Fibroblast of skin of scalp (primary cell): ENCODE results near the gene NRCAM.

Experiments
- DNase-seq: peaks from one replicate; pipeline ENCODE4 v3.0.0-alpha.2; 2013

The NRCAM gene

GRCh38 chr7:108239501-108240225, 216.6 kb downstream of the NRCAM start:
- DNase-seq, result no peak

DNA sequence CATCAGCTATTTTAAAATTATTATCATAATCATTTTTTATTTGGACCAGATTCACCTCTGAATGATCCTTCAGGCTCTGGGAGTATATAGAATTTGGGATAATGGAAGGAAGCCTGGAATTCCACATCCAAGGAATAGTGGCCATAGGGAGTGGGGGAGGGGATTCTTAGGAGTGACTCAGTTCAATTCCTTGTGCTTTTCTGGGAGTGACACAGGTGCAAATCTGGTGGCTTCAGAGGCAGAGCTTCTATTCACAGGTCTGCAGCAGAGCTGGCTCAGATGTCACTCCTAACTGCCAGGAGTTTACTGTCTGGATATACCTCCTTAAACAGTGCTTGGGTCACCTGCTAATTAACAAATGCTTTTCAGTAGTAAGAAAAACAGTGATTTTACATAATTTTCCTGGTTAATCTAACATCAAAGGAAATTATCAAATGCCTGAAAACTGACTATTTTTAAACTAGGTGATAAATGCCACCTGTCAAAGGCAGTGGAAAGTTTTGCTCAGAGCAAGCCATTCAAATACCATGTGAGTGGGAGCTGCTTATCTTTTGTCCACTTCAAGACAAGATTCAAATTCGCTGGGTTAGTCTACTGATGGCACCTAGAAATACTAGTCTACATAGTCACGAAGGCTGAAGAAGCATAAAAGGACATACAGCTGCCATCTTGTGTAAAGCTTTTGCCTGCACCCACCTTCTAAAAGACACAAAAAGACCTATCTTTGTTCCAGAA, 219.4 kb downstream of the NRCAM start:
- no peak for DNase-seq

- DNase-seq, result peak; percentile 23
Measured at GRCh38 chr7:108235451-108236061, 220.7 kb downstream of the NRCAM start.

- DNase-seq, result peak; percentile 65
Measured at GRCh38 chr7:108234971-108235450, 221.2 kb downstream of the NRCAM start.

- DNase-seq, result peak; percentile 58
Measured at GRCh38 chr7:108234281-108234680, 222.0 kb downstream of the NRCAM start.

DNA sequence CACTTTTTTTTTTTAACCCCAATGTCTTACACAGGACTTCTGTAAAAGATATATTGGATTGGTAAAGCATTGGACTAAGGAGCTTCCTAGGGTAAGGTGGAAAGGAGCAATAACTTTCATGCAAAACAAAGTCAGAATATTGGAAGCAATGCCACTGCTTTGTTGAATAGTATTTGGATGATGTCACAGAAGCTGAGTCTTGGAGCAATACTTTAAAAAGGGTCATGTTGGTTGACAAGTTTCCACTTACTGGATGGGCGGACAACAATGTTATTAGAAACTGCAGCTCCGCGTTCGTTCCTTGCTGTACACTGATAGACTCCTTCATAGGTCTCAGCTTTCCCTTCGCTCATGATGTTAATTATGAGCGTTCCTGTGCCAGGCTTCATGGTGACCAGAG, 224.2 kb downstream of the NRCAM start:
- DNase-seq, result peak; percentile 44

- DNase-seq, result peak; percentile 54
Measured at GRCh38 chr7:108231221-108231620, 225.0 kb downstream of the NRCAM start.

DNA sequence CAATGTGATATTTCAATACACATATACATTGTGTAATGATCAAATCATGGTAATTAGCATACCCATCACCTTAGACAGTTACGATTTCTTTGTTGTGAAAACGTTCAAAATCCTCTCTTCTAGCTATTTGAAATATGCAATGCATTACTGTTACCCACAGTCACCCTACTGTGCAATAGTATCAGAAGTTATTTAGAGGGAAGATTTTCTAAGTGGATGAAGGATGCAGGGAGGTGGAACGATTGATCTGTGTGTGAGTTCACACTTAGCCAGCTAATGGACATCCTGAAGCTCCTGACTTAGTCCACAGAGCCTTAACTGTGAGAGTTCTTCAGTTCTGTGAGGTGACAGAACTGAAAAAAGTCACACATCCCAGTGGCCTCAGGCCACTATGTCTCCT, 228.9 kb downstream of the NRCAM start:
- no peak for DNase-seq

- no peak for DNase-seq
Measured at GRCh38 chr7:108226816-108227299, 229.4 kb downstream of the NRCAM start.

DNA sequence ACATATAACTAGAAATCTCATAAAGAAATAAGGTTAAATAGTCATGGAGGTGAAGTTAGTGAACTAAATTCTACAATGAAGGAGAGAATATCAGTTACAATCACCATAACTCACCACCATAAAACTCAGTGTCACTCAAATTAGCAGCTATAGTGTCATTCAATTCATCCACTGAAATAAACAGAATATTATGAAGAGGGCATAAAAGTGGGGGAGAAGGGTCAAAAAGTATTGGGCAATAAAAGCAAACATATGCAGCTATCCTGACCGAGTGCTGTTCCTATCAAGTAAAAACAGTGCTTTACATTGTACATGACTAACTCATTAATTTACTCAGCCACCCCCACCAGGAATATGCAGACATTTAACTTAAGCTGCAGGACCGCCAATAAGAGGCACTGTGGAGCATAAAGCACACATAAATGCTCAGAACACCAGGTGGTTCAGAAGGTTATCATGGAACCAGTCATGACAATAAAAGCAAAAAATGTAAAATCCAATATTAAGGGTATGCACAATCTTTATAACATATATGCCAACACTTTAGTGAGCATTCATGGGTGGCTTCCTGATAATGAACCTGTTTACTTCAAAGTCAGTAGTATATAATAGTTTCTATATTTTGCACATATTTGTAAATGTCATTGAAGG, 230.6 kb downstream of the NRCAM start:
- no peak for DNase-seq

DNA sequence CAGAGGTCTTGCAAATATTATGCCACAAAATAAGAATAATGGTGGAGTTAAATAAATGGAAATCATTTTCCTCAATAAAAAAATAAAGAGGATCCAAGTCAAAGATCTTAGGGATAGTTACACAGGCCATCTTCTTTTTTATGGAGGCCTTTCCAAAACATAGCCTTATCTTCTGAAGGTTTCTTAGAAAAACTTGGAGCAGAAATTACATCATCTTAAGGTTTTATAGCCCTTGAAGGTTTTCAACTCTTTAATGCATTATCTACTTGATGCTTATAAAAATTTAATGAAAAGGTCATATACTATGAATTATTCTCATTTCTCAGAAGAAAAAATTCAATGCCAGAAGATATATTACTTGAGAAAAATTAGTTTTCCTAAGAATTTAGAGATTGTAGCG, 231.8 kb downstream of the NRCAM start:
- no peak for DNase-seq

GRCh38 chr7:108222236-108222892, 233.9 kb downstream of the NRCAM start:
- peak; percentile 87 for DNase-seq

- DNase-seq, result no peak
Measured at GRCh38 chr7:108211382-108212201, 244.6 kb downstream of the NRCAM start.

DNA sequence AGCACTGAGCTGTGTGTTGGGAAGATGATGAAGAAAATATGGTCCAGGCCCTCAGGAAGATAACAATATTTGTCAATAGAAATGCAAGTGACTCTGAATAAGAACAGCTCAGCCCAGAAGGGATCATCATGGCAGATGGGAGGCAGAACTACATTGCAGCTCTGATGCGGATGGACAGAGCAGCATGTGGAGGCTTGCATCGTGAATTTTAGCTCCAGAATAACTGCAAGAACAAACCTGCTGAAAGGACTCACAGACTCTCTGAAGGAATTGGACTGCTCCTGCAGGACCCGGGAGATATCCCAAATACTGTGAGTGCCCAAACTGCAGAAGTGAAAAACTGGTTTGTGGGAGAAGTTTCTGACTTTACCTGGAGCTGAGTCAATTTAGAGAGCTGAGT, 245.4 kb downstream of the NRCAM start:
- no peak for DNase-seq

GRCh38 chr7:108205311-108205710, 250.9 kb downstream of the NRCAM start:
- no peak for DNase-seq

DNA sequence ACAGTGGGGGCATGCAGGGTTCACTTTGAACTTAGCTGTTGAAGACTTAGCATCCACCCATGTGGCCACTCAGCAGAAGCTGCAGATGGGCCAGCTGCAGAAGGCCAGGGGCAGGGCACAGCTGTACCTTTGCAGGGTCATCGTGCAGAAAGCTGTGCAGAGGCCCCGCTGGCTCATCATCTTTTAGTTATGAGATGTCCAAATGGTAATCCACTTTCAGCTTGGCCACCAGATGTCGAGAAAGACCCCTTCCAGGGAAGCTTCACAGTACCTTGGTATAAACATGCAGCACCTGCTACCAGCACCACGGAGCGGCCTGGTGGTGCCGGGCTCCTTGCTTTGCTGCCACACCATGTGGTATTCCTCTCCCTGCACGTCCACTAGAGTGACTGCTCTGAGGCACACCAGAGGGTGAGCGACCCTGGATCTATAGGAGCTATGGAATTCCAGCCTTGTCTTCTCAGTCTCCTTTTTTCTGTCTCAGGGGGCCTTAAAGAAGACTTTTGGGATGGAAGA, 251.9 kb downstream of the NRCAM start:
- no peak for DNase-seq

- no peak for DNase-seq
Measured at GRCh38 chr7:108203537-108203936, 252.7 kb downstream of the NRCAM start.

DNA sequence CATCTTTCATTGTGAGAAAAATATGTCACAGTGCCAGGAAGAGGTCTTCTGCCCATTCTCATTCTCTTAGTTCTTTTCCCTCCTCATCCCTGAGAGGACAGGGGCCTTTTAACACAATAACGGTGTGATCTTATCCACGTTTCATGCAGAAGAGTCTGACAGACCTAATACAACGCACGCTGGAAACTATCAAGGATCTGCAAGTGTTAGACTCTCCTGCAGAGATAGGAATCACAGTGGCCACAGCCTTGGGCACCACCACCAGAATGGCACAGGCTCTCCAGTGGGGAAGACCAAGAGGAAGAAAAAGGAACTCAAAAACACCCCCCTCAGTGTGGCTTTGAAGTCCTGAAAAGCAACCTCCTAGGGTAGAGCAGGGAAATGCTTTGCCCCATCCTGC, 253.5 kb downstream of the NRCAM start:
- DNase-seq, result no peak

GRCh38 chr7:108201766-108202165, 254.5 kb downstream of the NRCAM start:
- no peak for DNase-seq

- no peak for DNase-seq
Measured at GRCh38 chr7:108200326-108200725, 255.9 kb downstream of the NRCAM start.
